KMS-11 (cell line): ENCODE results near the gene LCP2.
A peak's percentile ranks its signal among the peaks of the same experiment; 100 is the strongest.

Experiments
- H2AFZ ChIP-seq: fragments of 200-600 bp; sonication (generic); 2 replicates; pipeline ENCODE4 v1.6.1; 2016; ENCODE audit warnings: antibody characterized with exemption, mixed run types, low read depth
- H3K27ac ChIP-seq: fragments of 200-600 bp; sonication (generic); 2 replicates; pipeline ENCODE4 v1.6.1; 2016; ENCODE audit warnings: mild to moderate bottlenecking, mixed run types
- H3K27me3 ChIP-seq: fragments of 200-600 bp; sonication (generic); 2 replicates; pipeline ENCODE4 v1.6.1; 2017; ENCODE audit warnings: mild to moderate bottlenecking, low read depth, mixed run types, moderate library complexity; ENCODE audit not compliant: insufficient read depth
- H3K36me3 ChIP-seq: fragments of 200-600 bp; sonication (generic); 2 replicates; pipeline ENCODE4 v1.6.1; 2017; ENCODE audit warnings: mild to moderate bottlenecking, mixed run types; ENCODE audit not compliant: insufficient read depth
- H3K4me1 ChIP-seq: fragments of 200-600 bp; sonication (generic); 2 replicates; pipeline ENCODE4 v1.6.1; 2016; ENCODE audit warnings: mild to moderate bottlenecking, low read depth, mixed run types; ENCODE audit not compliant: poor library complexity, severe bottlenecking
- H3K4me2 ChIP-seq: fragments of 200-600 bp; sonication (generic); 2 replicates; pipeline ENCODE4 v1.7.0; 2016; ENCODE audit warnings: mild to moderate bottlenecking, mixed run types
- H3K4me3 ChIP-seq: fragments of 200-600 bp; sonication (generic); IDR thresholded peaks from 2 replicates; pipeline ENCODE4 v1.6.1; 2017; ENCODE audit warnings: low read depth, low read length, mixed read lengths; ENCODE audit not compliant: insufficient read depth
- H3K79me2 ChIP-seq: fragments of 200-600 bp; sonication (generic); 2 replicates; pipeline ENCODE4 v1.6.1; 2016; ENCODE audit warnings: low read depth, mixed run types; ENCODE audit not compliant: insufficient read depth
- H3K9ac ChIP-seq: fragments of 200-600 bp; sonication (generic); 2 replicates; pipeline ENCODE4 v1.6.1; 2016; ENCODE audit warnings: mild to moderate bottlenecking, mixed run types
- H4K20me1 ChIP-seq: fragments of 200-600 bp; sonication (generic); 2 replicates; pipeline ENCODE4 v1.6.1; 2016; ENCODE audit warnings: mild to moderate bottlenecking, mixed run types; ENCODE audit not compliant: insufficient read depth
- TF ChIP-seq, protein P1 (sequence below): fragments of 200-600 bp; sonication (generic); conservative IDR thresholded peaks from 2 replicates; pipeline ENCODE4 v1.6.1; 2017; ENCODE audit warnings: low read depth, mild to moderate bottlenecking, antibody characterized with exemption, low read length, moderate library complexity, mixed read lengths

The LCP2 gene

DNA sequence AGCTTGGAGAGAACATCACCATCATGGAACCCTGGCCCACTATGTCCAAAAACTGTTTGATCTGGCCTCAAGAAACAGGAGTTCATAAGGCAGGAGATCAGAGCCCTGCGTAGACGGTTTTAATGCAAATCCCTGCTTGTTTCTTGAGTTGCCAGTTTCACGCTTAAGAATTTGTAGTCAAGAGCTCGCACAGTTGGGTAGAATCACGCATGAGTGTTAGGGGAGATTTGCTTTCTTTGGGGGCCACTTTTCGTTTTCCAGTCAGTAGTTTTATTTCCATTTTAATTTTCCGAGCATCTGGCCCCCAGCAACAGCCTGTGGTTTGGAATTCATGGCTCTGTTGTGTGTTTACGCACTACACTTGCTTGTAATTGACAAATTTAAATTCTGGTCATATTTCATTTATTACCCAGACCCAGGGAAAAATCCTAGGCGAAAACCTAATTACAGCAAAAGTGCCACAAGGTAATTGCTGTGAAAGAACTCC, 71.4 kb downstream of the LCP2 start:
- Histone ChIP-seq H3K4me1 (no peaks in the 10 kb centered on the region), H4K20me1 (no peaks in the 10 kb centered on the region), H3K27ac (no peak overlapping the region), H2AFZ (no peak overlapping the region; the same call in 1 of the 2 replicates), H3K4me2 (no peak overlapping the region), H3K27me3 (no peaks in the 10 kb centered on the region), H3K79me2 (no peaks in the 10 kb centered on the region), H3K4me3 (no peak overlapping the region), H3K9ac (no peak overlapping the region), H3K36me3 (no peaks in the 10 kb centered on the region)
- TF ChIP-seq, protein P1, sequence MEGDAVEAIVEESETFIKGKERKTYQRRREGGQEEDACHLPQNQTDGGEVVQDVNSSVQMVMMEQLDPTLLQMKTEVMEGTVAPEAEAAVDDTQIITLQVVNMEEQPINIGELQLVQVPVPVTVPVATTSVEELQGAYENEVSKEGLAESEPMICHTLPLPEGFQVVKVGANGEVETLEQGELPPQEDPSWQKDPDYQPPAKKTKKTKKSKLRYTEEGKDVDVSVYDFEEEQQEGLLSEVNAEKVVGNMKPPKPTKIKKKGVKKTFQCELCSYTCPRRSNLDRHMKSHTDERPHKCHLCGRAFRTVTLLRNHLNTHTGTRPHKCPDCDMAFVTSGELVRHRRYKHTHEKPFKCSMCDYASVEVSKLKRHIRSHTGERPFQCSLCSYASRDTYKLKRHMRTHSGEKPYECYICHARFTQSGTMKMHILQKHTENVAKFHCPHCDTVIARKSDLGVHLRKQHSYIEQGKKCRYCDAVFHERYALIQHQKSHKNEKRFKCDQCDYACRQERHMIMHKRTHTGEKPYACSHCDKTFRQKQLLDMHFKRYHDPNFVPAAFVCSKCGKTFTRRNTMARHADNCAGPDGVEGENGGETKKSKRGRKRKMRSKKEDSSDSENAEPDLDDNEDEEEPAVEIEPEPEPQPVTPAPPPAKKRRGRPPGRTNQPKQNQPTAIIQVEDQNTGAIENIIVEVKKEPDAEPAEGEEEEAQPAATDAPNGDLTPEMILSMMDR, result peak; percentile 20; the same call in 1 of the 2 replicates

DNA sequence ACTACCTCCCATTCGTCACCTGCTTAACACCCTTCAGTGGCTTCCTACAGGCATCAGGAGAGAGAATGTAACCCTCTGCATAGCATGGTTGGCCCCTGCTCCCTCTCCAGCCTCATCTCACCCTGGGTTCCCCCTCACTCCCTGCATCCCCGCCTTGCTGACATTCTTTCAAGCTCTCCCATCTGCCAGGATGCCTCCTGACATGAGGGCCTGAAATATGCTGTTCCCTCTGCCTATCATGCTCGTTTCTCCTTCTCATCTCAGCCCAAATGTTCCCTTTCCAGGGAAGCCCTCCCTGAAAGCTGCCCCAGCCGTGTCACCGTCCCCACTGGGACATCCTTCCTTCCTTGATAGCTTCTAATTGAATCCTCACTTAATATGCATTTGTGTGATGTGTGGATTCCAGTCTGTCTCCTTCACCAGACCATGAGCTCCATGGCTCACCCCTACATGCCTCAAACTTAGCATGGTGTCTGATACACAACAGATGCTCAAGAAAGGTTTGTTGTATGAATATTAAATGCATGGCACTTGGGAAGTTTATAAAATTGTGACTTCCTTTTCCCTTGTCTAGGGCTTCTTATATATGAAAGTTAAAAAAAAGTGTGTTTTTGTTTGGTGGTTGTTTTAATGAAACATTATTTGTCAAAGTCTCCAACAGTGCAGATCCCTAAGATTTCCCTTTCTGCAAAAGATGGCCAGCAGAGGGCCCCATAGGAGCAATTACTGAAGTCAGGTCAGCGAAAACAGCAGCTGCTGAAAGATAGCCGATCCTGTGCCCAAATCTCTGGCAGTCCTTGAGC, 72.0 kb downstream of the LCP2 start:
- Histone ChIP-seq H3K79me2 (no peaks in the 10 kb centered on the region), H2AFZ (no peak overlapping the region; the same call in 1 of the 2 replicates), H3K27me3 (no peaks in the 10 kb centered on the region), H3K4me3 (no peak overlapping the region), H3K9ac (no peak overlapping the region), H3K27ac (no peak overlapping the region), H3K4me1 (no peaks in the 10 kb centered on the region), H3K36me3 (no peaks in the 10 kb centered on the region), H3K4me2 (no peak overlapping the region), H4K20me1 (no peaks in the 10 kb centered on the region)
- TF ChIP-seq, protein P1, result peak; percentile 65

DNA sequence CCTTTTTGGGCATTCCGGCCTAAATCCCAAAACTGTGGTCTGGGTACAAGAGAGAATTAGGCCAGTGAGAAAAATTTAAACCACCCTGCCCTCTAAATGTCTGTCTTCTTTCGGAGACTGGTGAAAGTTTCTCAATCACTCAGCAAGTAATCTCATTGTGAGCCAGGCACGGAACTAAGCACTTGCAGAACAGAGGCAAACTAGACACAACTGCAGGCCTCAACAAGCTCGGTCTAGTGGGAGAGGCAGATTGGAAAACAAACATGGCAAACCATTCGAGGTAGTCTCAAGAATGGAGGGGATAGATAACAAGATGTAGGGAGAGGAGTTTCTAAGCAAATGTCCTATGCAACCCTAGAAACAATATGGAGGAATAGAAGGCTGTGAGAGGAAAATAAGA, 73.7 kb downstream of the LCP2 start:
- no peak overlapping the region for H3K27ac ChIP-seq
- H3K4me3 ChIP-seq, result no peak overlapping the region
- H3K36me3 ChIP-seq, result no peaks in the 10 kb centered on the region
- no peak overlapping the region for H3K9ac ChIP-seq
- H2AFZ ChIP-seq, result no peak overlapping the region
- H3K27me3 ChIP-seq, result no peaks in the 10 kb centered on the region
- H3K79me2 ChIP-seq, result no peaks in the 10 kb centered on the region
- TF ChIP-seq, protein P1, result no peak
- H3K4me2 ChIP-seq, result no peak overlapping the region
- H4K20me1 ChIP-seq, result no peaks in the 10 kb centered on the region
- H3K4me1 ChIP-seq, result no peaks in the 10 kb centered on the region

DNA sequence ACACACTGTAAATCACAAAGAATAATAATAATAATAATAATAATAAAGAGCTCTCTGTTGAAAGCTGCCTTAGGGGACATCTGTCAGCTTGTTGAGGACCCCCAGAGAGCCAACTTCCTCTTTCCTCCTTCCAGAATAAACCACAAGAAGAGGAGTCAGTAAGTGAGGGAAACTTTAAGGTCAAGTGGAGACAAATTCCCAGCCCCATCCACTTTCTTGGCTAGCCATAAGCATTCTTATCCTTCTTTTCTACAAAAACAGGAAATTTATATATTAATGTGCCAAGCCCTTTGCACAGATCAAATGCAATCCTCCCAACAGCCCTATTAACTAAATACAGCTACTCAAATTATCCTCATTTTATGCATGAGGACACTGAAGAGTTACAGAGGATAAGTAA, 74.2 kb downstream of the LCP2 start:
- no peak overlapping the region for H3K27ac ChIP-seq
- no peak overlapping the region for H3K9ac ChIP-seq
- no peaks in the 10 kb centered on the region for H3K36me3 ChIP-seq
- H3K4me2 ChIP-seq, result no peak overlapping the region
- H3K4me1 ChIP-seq, result no peaks in the 10 kb centered on the region
- H2AFZ ChIP-seq, result no peak overlapping the region
- H4K20me1 ChIP-seq, result no peaks in the 10 kb centered on the region
- no peaks in the 10 kb centered on the region for H3K27me3 ChIP-seq
- TF ChIP-seq, protein P1, result no peak
- no peak overlapping the region for H3K4me3 ChIP-seq
- no peaks in the 10 kb centered on the region for H3K79me2 ChIP-seq
